ENCODE measurements around the gene TMEM92.
A peak's percentile ranks its signal among the peaks of the same experiment; 100 is the strongest.

TMEM92 gene

GRCh38 chr17:50274142-50274896 lies at the start of gene TMEM92:
TSS of gene TMEM92 (plus strand) at chr17:50274466. CDS start at chr17:50274502, 36 bp downstream.
- DNase-seq (ENCODE audit: low spot score), result no peak

GRCh38 chr17:50225701-50226240 lies 48.5 kb upstream of the TMEM92 start:
- DNase-seq (ENCODE audit: low spot score), result no peak

- DNase-seq (ENCODE audit: low spot score), result no peak
Observed at GRCh38 chr17:50234581-50234980, 39.7 kb upstream of the TMEM92 start.

GRCh38 chr17:50237901-50238300 lies 36.4 kb upstream of the TMEM92 start:
- DNase-seq (ENCODE audit: low spot score), result no peak

GRCh38 chr17:50238601-50239280 lies 35.5 kb upstream of the TMEM92 start:
- no peak for DNase-seq (ENCODE audit: low spot score)

GRCh38 chr17:50239937-50240336 lies 34.3 kb upstream of the TMEM92 start:
- DNase-seq (ENCODE audit: low spot score), result peak; percentile 47

GRCh38 chr17:50240851-50241250 lies 33.4 kb upstream of the TMEM92 start:
- DNase-seq (ENCODE audit: low spot score), result peak; percentile 49

GRCh38 chr17:50241431-50241830 lies 32.8 kb upstream of the TMEM92 start:
- DNase-seq (ENCODE audit: low spot score), result no peak

- no peak for DNase-seq (ENCODE audit: low spot score)
Observed at GRCh38 chr17:50244771-50245170, 29.5 kb upstream of the TMEM92 start.

GRCh38 chr17:50248255-50248654 lies 26.0 kb upstream of the TMEM92 start:
- DNase-seq (ENCODE audit: low spot score), result no peak

GRCh38 chr17:50252781-50253180 lies 21.5 kb upstream of the TMEM92 start:
- no peak for DNase-seq (ENCODE audit: low spot score)

GRCh38 chr17:50255766-50256635 lies 18.3 kb upstream of the TMEM92 start:
- no peak for DNase-seq (ENCODE audit: low spot score)

GRCh38 chr17:50256826-50257618 lies 17.2 kb upstream of the TMEM92 start:
- no peak for DNase-seq (ENCODE audit: low spot score)

- DNase-seq (ENCODE audit: low spot score), result no peak
Observed at GRCh38 chr17:50257676-50258224, 16.5 kb upstream of the TMEM92 start.

- DNase-seq (ENCODE audit: low spot score), result peak; percentile 91
Observed at GRCh38 chr17:50258647-50259476, 15.4 kb upstream of the TMEM92 start.

GRCh38 chr17:50259477-50260324 lies 14.6 kb upstream of the TMEM92 start:
- peak; percentile 54 for DNase-seq (ENCODE audit: low spot score)

- DNase-seq (ENCODE audit: low spot score), result no peak
Observed at GRCh38 chr17:50260501-50260911, 13.8 kb upstream of the TMEM92 start.

GRCh38 chr17:50261051-50261915 lies 13.0 kb upstream of the TMEM92 start:
- DNase-seq (ENCODE audit: low spot score), result no peak

All from GM03348 (cell line).